A549 treated with AZD9567 at 1 μM for 4 hours (cell line): ENCODE measurements around the gene WDR26. TPM values are rescaled to one million over a fixed set of nuclear protein-coding genes. Genes with fewer than 3 reads are reported as not detected.

Experiments used
- total RNA-seq: library from RNA; stranded (reverse); fragments of 200-300 nt; extraction: Qiagen RNA extraction; gene quantifications from 5 replicates; pipeline ENCODE4 v1.2.3, GENCODE V29; 2022; ENCODE audit not compliant: insufficient read depth

WDR26 gene
- 33.9 to 51.2 TPM (median 39.2 TPM) in 5 replicates for total RNA-seq

DNA sequence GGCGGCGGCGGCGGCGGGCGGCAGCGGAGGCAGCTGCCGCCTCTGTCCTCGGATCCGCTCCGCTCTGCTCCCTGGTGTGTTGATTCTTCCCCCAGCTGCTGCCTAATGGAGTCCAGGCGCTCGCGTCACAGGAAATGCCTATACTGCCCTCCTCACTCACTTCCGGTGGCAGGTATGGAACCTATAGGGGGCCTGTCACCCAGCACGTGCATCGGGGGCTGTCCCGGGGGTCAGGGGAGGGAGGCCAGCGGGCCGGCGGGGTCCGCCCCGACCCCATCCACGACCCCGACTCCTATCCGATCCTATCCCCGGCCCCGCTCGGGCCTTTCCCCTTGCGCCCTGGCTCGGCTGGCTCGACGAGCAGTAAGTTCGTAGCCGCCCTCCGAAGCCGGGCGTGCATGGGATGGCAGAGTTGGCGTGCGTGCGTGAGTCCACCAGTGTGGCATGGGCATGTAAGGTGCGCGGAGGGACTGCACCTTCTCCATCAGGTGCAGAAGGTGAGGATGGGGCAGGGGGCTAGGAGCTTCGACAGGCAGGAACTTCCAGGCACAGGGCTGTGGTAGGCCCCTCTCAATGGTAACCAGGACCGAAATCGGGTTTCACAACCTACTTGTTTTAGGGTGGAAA is at the start of gene WDR26:
TSS of gene WDR26 (minus strand) at position 107 of the 627 bp plus-strand sequence.

DNA sequence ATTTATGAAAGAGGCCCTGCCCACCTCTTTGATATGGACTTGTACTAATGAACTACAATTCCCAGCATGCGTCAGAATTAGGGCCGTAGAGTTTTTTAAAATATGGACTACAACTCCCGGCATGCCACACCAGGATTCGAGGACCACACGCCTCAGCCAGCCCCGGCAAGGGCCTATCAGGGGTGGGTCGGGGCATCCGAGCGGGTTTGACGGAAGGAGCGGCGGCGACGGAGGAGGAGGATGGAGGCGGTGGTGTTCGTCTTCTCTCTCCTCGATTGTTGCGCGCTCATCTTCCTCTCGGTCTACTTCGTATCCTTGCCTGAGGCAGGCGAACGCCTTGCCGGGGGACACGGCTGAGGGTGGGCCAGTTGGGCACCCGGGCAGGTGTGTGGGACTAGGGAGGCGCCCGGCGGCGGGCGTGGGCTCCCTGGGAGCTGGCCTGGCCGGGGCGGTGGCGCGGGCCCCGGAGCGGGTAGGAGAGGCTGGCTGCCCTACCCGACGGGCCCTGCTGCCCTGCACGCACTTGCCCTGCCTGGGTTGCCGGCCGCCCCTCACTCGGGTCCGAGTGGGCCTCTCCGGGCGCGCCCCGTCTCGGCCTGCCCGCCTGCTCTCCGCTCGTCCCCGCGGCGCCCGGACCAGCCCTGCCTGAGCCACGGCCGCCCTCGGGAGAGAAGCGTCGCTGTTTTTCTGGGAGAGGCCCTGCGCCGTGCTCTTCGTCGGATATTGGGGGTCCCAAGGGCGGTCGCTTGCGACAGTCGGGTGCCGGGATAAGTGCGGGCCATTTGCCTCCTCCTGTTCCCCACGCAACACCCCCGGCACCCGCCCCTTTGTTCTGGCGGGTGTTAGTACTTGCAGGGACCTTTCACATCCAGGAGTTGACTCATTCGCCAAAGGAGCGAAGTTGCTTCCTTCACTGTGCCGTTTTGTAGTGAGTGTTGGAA is 77.6 kb downstream of the WDR26 start, which contains the start of gene CNIH4:
TSS of gene CNIH4 (plus strand) at position 195 of the 941 bp plus-strand sequence. CDS start at position 241, 46 bp downstream.

Other genes with a start within 250 kb of the WDR26 start
- 20.7 to 36.5 TPM (median 21.9 TPM) in 5 replicates for gene NVL, start 104.6 kb downstream of the WDR26 start, total RNA-seq
- 88.9 to 116 TPM (median 115 TPM) in 5 replicates for gene CNIH4, start 77.9 kb downstream of the WDR26 start, total RNA-seq
- gene CNIH3, start 181.5 kb upstream of the WDR26 start, total RNA-seq = 0.51 to 3.5 TPM (median 0.60 TPM) in 5 replicates